SU-DHL-6 (cell line): ENCODE data around the gene GIMAP5.

Source experiments
- CTCF ChIP-seq: fragments of 200-600 bp; sonication (generic); IDR thresholded peaks from one replicate; pipeline ENCODE4 v1.5.1; 2017; ENCODE audit warnings: antibody characterized with exemption, mild to moderate bottlenecking, low read length, moderate library complexity; ENCODE audit not compliant: insufficient read depth, poor library complexity, severe bottlenecking
- EZH2phosphoT487 ChIP-seq: fragments of 200-600 bp; sonication (generic), shearing (Covaris generic); conservative IDR thresholded peaks from 2 replicates; pipeline ENCODE4 v1.6.1; 2018; ENCODE audit warnings: mild to moderate bottlenecking, antibody characterized with exemption, low read length, moderate library complexity, mixed read lengths

GRCh38 chr7:150737265-150738055, at the start of gene GIMAP5:
- TF ChIP-seq CTCF (no peak), EZH2phosphoT487 (no peak)
